ENCODE results near the gene PAFAH1B2. TPM values are rescaled to one million over a fixed set of nuclear protein-coding genes. Genes with fewer than 3 reads are reported as not detected.

The PAFAH1B2 gene, protein sequence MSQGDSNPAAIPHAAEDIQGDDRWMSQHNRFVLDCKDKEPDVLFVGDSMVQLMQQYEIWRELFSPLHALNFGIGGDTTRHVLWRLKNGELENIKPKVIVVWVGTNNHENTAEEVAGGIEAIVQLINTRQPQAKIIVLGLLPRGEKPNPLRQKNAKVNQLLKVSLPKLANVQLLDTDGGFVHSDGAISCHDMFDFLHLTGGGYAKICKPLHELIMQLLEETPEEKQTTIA
- total RNA-seq: 204 and 229 TPM in 2 replicates

DNA sequence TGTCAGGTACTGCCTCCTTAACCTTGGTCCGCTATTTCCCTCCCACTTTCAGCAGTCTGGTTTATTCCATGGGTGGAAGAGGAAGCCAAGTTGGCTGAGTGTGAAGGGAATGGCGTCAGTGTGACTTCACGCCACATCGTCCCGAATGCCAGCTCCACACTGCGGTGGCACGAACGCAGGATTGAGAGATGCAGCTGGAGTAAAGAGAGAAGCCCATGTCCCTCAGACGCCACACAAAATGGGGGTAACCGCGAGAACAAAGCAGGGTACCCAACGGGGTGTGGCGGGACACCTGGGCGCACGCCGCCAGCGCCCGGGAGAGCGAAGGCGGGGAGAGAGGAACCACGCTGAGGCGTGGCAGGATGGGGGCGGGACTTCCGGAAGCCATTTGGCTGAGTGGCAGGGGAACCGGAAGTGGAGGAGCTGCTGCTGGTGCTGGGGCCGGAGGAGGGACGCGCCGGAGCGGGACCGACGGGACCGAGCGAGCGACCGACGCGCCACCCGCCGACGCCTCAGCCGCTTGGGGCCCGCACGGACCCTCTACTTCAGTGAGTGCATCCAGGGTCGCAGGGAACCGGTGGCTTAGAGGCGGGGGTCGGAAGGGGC lies at the start of gene PAFAH1B2:
PAFAH1B2 (plus strand) TSS at position 417 of the 606 bp plus-strand sequence. CDS start 8,161 bp downstream, outside the sequence.

DNA sequence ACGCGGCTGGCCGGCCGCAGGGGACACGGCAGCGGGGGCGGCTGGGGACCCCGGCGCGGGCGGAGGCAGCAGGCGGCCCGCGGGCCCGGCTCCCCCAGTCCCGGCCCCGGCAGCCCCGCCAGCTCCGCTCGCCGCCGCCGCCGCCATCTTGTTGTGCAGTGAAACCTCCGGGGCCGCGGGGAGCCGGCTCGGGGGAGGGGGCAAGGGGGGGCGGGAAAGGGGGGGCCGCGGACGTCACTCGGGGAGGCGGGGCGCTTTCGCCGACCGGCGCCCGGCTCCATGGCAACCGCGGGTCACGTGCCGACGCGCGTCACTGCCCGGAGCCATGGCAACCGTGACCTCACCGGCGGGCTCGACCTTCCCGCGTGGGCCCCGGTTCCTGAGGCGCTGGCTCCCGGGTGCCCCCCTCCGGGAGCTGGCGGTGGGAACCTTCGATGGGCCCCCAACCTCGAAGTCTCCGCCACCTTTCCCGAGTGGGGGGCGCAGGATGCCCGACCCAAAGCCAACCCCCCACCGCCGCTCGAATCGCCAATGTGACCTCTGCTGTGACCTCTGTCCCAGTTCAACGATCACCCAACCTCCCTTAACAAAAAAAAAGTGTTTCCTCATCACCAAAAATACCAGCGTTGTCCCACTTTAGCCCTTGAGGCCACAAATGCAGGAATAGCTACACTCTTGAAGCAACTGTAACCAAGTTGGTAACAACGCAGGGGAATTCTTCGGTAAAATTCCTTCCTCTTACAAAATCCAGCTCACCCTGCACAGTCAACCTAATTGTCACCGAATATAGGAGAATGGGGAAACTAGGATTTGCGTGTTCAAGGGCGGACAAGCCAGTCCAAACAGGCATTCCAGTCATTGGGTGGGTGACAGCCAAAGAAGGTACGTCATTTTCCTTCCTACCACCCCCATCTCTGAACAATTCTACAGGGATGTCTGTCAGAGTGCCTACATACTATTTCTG lies 45.5 kb upstream of the PAFAH1B2 start, which contains the start of gene SIK3:
SIK3 (minus strand) TSS at position 160 of the 964 bp plus-strand sequence; CDS start at position 147, 13 bp downstream.

DNA sequence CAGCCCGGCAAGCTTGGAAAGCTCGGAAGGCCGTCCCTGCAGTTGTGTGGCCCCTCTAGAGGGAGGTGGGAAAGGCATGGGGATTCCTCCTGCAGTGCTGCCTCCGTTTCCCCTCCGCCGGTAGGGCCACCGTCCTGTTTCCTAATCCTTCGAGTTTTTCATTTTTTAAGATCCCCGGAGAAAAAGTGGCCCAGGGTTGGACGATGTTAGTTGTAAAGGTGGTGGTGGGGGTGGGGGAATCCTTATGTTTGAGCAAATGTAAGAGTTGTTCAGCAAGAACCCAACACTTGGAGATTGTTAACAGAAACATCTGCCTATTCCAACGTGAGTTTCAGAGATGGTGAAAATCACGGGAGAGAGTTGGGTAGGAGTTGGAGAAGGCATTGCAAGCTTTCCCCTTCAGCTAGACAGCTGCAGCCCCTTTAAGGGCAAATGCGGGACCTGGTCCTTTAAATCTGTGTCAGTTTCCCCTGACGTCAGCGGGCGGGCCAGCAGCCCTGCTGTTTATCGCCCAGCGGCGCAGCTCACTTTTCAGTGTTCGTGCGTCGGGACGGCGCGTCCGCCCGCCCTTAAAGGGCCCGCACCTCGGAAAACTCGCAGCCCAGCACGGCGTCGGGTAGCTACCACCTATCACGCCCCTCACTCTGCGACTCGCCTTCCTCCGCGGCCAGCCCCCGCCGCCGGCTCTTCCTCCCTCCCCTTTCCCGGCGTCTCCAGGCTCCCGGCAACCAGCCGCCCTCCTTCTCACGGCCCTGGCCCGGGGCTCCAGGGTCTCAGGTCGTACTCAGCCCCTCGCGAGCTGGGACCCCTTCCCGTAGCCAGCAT lies 34.3 kb downstream of the PAFAH1B2 start, which contains the start of gene SIDT2:
SIDT2 (plus strand) TSS at position 534 of the 825 bp plus-strand sequence. CDS start 521 bp downstream, outside the sequence.

DNA sequence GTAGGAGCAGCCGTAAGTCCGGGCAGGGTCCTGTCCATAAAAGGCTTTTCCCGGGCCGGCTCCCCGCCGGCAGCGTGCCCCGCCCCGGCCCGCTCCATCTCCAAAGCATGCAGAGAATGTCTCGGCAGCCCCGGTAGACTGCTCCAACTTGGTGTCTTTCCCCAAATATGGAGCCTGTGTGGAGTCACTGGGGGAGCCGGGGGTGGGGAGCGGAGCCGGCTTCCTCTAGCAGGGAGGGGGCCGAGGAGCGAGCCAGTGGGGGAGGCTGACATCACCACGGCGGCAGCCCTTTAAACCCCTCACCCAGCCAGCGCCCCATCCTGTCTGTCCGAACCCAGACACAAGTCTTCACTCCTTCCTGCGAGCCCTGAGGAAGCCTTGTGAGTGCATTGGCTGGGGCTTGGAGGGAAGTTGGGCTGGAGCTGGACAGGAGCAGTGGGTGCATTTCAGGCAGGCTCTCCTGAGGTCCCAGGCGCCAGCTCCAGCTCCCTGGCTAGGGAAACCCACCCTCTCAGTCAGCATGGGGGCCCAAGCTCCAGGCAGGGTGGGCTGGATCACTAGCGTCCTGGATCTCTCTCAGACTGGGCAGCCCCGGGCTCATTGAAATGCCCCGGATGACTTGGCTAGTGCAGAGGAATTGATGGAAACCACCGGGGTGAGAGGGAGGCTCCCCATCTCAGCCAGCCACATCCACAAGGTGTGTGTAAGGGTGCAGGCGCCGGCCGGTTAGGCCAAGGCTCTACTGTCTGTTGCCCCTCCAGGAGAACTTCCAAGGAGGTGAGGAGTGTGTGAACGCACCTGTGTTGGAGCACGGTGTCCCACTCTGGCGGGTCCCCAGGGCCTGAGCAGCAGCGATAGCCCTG lies 55.2 kb downstream of the PAFAH1B2 start, which contains the start of gene TAGLN:
TAGLN (plus strand) TSS at position 318 of the 863 bp plus-strand sequence. CDS start 3,644 bp downstream, outside the sequence.

Other genes starting within 250 kb of the PAFAH1B2 start
- 7.9 and 18.6 TPM in 2 replicates for gene SIK3, start 45.9 kb upstream of the PAFAH1B2 start, total RNA-seq
- 8.2 and 18.6 TPM in 2 replicates for gene SIDT2, start 34.5 kb downstream of the PAFAH1B2 start, total RNA-seq
- 90.6 and 388 TPM in 2 replicates for gene TAGLN, start 55.1 kb downstream of the PAFAH1B2 start, total RNA-seq
- 26.0 and 55.4 TPM in 2 replicates for gene PCSK7, start 87.8 kb downstream of the PAFAH1B2 start, total RNA-seq
- gene RNF214, start 88.4 kb downstream of the PAFAH1B2 start, total RNA-seq: 10.9 and 13.7 TPM in 2 replicates
- gene BACE1-AS, start 147.1 kb downstream of the PAFAH1B2 start, total RNA-seq: 1.0 and 4.1 TPM in 2 replicates
- gene BACE1, start 172.0 kb downstream of the PAFAH1B2 start, total RNA-seq: 7.5 and 20.6 TPM in 2 replicates
- 32.1 and 32.2 TPM in 2 replicates for gene CEP164, start 183.6 kb downstream of the PAFAH1B2 start, total RNA-seq